WTC11 (cell line): ENCODE measurements around the gene PLCB3.

ENCODE experiments used
- CTCF ChIP-seq: fragments of 200-600 bp; IDR thresholded peaks from 2 replicates; pipeline ENCODE4 v1.8.0; 2022; ENCODE audit warnings: antibody characterized with exemption
- ELF4 ChIP-seq: sonication (generic); formaldehyde crosslinking; IDR thresholded peaks from 2 replicates; pipeline ENCODE4 v1.8.1; 2022; ENCODE audit warnings: low read depth, mild to moderate bottlenecking, moderate library complexity, missing genetic modification reagents
- FOXJ3 ChIP-seq: sonication (generic); formaldehyde crosslinking; IDR thresholded peaks from 2 replicates; pipeline ENCODE4 v1.9.0; 2021; ENCODE audit warnings: missing genetic modification reagents, mild to moderate bottlenecking, borderline replicate concordance
- MAX ChIP-seq: sonication (generic); formaldehyde crosslinking; IDR thresholded peaks from 2 replicates; pipeline ENCODE4 v1.8.0; 2022; ENCODE audit warnings: mild to moderate bottlenecking, missing genetic modification reagents
- NFYB ChIP-seq: sonication (generic); formaldehyde crosslinking; conservative IDR thresholded peaks from 2 replicates; pipeline ENCODE4 v1.8.0; 2022; ENCODE audit warnings: low read depth, missing genetic modification reagents
- TEAD4 ChIP-seq: sonication (generic); formaldehyde crosslinking; IDR thresholded peaks from 2 replicates; pipeline ENCODE4 v1.8.0; 2022; ENCODE audit warnings: mild to moderate bottlenecking, missing genetic modification reagents

- TF ChIP-seq TEAD4 (CRISPR knock-in tag) (no peak), MAX (CRISPR knock-in tag) (no peak), ELF4 (CRISPR knock-in tag) (no peak), FOXJ3 (CRISPR knock-in tag) (no peak), CTCF (no peak), NFYB (CRISPR knock-in tag) (no peak)
Observed at GRCh38 chr11:64267207-64267945, 16.0 kb downstream of the PLCB3 start.
